Vagina (tissue), 2 donors: ENCODE measurements around the gene CAPZA1.

Source experiments
- CTCF ChIP-seq, 3 experiments: fragments of 450-650 bp in 2 of 3; fragments of 200-600 bp in 1 of 3; sonication (generic) in 1 of 3; IDR thresholded peaks; one replicate each; pipeline ENCODE4 v1.5.1; 2017 to 2019; ENCODE audit warnings: antibody characterized with exemption in 3 of 3, mild to moderate bottlenecking in 2 of 3, moderate library complexity in 2 of 3
- POLR2A ChIP-seq, 2 donors: fragments of 450-650 bp; IDR thresholded peaks; one replicate each; pipeline ENCODE4 v1.6.1; 2017; ENCODE audit warnings: antibody characterized with exemption in 2 of 2, mild to moderate bottlenecking in 2 of 2, moderate library complexity in 2 of 2
- POLR2AphosphoS5 ChIP-seq, 2 donors: sonication (generic); formaldehyde crosslinking; IDR thresholded peaks; one replicate each; pipeline ENCODE4 v1.9.0; 2017; ENCODE audit warnings: antibody characterized with exemption in 2 of 2, mild to moderate bottlenecking in 2 of 2, low read depth in 1 of 2; ENCODE audit not compliant: insufficient read depth in 1 of 2

- TF ChIP-seq CTCF (IDR thresholded peaks at IDR 0.05) (no peak), POLR2A (IDR thresholded peaks at IDR 0.05) (no peak), POLR2AphosphoS5 (IDR thresholded peaks at IDR 0.05; ENCODE audit: insufficient read depth in 1 of 2, low read depth in 1 of 2) (no peak)
Observed at GRCh38 chr1:112620377-112620695, 704 bp downstream of the CAPZA1 start.
